Cerebellar nuclear complex (tissue), 1 donor: ENCODE measurements around the gene CD300LB.
"Not testable (repeated sequence)": the region's sequence is repeated elsewhere in the genome, so short reads cannot be mapped to it uniquely, and the experiment has no call there.

Experiments used
- DNase-seq, 2 experiments: peaks; one replicate each; lab custom pipeline; 2025; lab: John Stamatoyannopoulos, UW

CD300LB gene

DNA sequence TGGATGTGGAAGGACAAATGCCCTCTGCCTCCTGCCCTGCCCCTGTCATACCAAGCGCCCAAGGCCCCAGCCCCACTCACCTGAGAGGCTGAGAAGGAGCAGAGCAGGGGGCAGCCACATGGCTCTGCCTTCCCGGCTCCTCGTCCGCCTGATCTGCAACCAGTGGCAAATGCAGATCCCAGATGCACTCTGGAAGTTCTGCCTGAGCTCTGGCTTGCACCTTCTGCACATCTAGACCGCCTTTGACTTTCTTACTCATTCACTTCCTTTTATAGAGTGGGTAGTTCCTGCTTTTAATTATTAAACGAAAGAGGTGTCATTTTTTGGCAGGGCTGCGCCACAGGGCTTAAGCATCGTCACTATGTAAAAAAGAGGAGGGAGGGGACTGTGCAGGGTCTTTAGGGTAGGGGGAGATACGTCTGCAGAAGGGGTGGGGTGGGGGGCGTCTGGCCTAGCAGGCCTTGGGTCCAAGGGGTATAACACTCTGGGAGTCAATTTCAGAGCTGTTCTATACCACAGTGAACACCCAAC lies at the start of gene CD300LB:
Gene CD300LB (minus strand): TSS at position 245 of the 531 bp plus-strand sequence. CDS start 125 bp downstream, at position 120.
- DNase-seq: no peak

DNA sequence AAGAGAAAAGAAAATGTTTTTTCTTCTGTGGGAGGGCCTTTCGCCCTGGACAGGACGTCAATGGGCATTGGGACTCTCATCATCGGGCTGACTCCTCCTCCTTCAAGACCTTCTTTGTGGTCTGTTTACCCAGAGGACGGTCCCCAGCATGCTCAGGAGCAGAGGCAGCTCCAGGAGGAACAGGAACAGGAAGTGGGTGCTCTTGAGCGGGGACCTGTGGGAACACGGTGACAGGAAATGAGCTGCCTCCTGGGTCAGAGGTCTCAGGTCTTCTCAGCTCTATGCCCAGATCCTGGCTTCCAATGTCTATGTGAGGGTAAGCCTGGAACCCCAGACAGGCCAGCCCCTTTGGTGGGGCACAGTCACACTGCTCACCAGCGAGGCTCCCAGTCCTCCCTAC lies 48.6 kb upstream of the CD300LB start:
- DNase-seq: no peak

DNA sequence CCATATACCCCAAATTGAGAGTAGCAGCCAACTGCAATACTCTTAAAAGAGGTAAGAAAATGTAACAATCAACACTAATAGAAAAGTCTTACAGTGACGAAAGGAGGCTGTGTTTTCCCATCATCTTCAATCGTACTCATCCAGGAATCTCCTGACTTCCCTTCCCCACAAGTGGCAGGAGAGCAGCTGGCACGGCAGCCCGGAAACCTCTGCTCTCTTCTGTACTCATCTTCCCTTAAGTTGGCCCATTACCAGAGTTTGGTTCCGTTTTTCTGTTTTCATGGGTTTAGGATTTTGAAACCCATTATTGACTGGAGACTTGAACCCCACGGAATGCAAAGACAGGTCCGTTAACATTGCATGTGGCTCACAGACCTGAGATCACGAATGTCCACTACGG lies 47.7 kb upstream of the CD300LB start:
- no peak for DNase-seq

DNA sequence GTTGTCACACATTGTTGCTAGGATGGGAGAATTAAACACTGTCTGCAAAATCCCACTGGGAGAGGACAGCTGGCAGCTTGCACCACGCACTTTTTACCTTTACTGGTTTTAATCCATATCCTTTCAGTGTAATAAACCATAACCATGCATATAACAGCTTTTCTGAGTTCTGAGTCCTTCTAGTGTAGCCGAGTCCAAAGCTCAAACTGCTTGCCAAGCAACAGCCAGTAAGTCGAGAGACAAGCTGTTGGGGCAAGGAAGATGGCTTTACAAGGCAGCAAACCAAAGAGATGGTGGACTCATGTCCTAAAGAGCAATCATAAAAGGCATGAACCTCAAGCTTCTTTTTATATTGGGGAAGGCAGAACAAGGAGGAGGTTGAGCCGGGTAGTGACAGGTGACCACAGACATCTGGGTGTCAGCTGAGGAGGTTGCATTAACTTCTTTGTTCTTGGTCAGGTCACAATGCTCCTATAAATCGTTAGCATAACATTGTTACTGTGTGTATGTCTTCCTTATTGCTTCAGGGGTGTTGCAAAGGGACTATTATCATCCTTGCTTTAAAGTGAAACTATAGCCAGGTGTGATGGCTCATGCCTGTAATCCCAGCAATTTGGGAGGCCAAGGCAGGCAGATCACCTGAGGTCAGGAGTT lies 43.3 kb upstream of the CD300LB start:
- DNase-seq: no peak

DNA sequence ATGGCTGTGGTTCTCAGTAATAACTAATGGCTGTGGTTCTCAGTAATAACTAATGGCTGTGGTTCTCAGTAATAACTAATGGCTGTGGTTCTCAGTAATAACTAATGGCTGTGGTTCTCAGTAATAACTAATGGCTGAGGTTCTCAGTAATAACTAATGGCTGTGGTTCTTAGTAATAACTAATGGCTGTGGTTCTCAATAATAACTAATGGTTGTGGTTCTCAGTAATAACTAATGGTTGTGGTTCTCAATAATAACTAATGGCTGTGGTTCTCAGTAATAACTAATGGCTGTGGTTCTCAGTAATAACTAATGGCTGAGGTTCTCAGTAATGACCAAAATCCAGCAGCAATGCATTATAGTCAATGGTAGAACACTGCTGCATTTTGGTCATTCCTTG lies 42.4 kb upstream of the CD300LB start:
- DNase-seq: not testable (repeated sequence)

DNA sequence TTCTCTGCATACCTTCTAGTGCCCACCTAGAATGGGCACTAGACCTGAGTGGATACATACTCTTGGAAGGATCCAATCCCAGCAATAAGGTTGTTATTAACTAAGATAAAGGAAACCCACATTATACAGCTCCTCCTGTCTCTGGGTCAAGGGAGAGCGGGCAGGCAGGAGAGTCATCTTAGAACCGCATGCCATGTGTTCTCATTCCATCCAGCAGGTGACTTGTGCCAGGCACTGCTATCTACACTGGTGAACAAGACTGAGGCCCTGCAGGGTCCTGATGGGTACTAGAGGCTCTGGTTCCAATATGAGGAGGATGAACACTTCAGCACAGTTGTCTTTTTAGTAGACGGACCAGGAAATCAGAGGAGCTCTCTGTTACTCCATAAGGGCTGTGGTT lies 41.9 kb upstream of the CD300LB start:
- DNase-seq: no peak

- DNase-seq: no peak
Observed at GRCh38 chr17:74571621-74572270, 40.5 kb upstream of the CD300LB start.

- no peak for DNase-seq
Observed at GRCh38 chr17:74569020-74570003, 38.0 kb upstream of the CD300LB start.

- DNase-seq: no peak
Observed at GRCh38 chr17:74568106-74568873, 37.0 kb upstream of the CD300LB start.

GRCh38 chr17:74567397-74567796 lies 36.1 kb upstream of the CD300LB start, which contains the start of gene CD300H:
Gene CD300H, minus strand, starts transcription at chr17:74567509.
- no peak for DNase-seq

DNA sequence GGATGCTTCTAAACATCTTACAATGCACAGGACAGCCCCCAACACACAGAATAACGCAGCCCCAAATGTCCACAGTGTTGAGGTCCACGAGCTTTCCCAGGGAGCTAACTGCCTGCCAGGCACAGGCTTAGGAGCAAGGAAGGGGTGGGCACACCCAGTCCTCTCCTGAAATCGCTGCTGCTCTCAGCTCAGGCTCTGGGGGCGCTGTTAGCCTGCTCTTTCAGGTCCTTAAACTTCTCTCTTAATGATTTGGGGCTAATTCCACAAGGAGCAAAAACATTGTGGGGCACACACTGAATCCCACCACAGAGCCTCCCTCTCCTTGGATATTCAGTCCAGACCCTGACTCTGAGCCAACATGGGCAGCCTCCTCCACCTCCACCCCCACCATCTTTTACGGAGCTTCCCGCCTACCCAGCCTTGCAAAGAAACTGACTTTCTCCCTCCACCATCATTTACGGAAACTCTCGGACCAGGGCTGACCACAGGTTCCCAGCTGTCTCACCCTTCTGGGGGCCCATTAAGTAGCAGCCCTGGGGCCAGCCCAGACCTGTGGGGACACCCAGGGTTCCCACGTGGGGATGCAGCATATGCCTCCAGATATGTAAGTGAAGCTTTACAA lies 35.0 kb upstream of the CD300LB start:
- peak in 1 of 2 experiments; percentile 19 for DNase-seq

DNA sequence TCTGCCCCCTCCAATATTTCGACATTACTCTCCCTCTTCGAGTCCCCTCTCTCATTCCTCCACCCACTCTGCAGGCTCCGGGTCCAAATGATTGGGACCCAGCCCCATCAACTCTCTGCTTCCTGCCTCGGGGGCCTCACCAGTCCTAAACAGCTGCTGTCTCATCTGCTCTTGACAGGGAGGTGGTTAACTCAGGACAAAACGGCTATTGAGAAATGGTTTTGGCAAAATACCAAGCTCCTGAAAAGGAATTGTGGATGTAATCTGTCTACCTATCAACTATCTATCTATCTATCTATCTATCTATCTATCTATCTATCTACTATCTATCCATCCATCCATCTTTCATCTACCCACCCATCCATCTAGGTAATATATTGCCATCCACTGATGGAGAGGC lies 33.9 kb upstream of the CD300LB start:
- no peak for DNase-seq

- no peak for DNase-seq
Observed at GRCh38 chr17:74563358-74563757, 32.1 kb upstream of the CD300LB start.

DNA sequence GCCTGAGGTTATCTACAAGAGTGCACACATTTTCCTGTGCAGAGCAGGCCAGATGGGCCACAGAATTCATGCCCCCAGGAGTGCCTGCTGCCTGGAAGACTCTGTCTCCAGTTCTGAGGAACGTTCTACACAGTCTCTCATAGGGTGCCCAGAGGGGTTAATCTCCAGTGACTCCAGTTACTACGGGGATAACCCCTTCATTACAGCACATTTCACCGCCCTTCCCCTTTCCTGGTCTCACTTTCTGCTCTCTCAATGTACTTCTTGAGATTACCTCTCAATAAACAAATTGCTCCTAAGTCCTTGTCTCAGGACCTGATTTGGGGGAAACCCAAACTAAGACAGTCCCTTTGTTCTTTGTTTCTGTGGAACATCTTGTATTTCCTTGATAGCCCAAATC lies 30.3 kb upstream of the CD300LB start:
- DNase-seq: no peak

DNA sequence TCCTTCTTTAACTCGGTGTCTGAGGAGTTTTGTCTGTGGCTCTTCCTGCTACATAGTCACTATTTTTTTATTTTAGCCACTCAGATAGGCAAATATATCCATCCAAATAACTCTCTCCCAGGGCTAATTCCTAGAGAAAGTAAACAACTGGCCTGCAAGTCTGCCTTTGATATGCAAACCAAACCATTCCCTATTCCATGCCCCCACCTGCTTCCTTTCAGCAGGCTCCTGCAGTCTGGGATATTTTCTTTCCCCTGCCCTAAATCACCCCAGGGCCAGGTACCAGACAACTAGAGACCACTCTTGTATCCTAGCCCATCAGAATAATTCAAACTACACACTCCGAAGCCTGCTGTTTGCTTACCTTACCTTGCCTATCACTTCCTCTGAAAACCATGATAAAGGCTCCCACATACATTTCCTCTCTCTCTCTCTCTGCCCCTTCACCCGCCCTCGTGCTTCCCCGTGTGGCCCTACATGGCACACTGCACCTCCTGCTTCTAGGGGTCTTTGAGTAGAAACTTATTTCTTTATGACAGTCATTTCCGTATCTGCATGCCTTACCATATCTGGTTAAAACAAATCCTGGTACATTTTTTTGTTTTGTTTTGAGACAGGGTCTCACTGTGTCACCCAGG lies 27.7 kb upstream of the CD300LB start:
- DNase-seq: no peak

DNA sequence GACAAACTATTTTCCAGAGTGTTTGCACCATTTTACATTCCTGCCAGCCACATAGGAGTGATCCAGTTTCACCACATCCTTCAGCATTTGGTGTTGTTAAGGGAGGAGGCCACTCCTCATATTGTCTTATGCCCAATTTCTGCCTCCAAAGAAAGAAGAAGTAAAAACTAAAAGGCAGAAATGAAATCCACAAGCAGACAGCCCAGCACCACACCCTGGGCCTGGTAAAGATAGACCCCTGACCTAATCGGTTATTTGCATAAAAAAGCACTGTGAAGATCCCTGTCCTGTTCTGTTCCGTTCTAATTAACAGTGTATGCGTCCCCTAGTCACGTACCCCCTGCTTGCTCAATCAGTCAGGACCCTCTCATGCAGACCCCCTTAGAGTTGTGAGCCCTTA lies 27.1 kb upstream of the CD300LB start:
- DNase-seq: not testable (repeated sequence)

DNA sequence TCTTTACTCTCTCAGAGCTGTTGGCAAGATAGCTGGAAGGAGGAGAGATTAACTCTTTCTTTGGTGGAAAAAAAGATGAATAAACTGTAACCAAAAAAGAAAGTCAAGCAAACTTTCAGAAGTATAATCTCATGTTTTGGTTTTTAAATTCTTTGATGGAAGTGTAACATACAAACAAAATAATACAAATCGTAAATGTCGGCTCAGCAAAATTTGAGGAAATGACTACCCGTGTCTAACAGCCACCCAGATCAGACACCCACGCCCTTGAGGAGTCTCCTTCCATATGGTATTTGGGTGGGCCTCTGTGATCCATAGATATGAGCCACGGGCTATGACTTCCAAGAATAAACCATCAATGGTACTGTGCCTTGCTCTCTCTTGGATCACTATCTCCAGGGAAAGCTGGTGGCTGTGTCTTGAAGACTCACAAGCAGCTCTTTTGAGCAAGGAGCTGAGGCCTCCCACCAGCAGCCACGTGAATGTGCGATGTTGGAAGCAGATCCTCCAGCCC lies 24.2 kb upstream of the CD300LB start:
- DNase-seq: no peak

GRCh38 chr17:74554909-74555308 lies 23.6 kb upstream of the CD300LB start:
- no peak for DNase-seq

- no peak for DNase-seq
Observed at GRCh38 chr17:74552037-74552436, 20.8 kb upstream of the CD300LB start.

DNA sequence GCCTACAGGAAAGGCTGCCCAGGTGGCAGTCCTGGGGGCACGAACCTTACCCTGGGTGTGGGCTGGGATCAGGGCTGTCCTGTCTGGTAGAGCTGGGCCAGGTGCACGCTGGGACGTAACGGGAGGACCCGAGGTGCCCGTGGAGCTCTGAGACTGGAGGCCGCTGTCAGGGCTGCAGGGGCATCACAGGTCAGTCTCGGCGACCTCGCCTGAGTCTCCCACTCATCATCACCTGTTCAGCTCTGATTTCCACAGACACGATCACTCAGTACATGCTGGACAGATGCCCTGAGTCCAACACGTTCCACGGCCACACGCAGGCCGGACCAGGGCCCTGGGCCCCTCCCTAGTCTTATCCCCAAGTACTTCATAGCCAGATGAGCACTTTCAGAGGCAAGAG lies 19.3 kb upstream of the CD300LB start:
- no peak for DNase-seq
